Effector CD8-positive, alpha-beta T cell (primary cell): Measurements from ENCODE around the gene COIL.

ENCODE experiments used
- DNase-seq: peaks from one replicate; lab custom pipeline; 2025; lab: John Stamatoyannopoulos, UW

COIL gene

GRCh38 chr17:56909742-56910508 lies 50.9 kb downstream of the COIL start:
- DNase-seq: no peak

GRCh38 chr17:56908001-56908542 lies 52.8 kb downstream of the COIL start:
- no peak for DNase-seq

GRCh38 chr17:56903560-56903959 lies 57.3 kb downstream of the COIL start:
- DNase-seq: no peak

GRCh38 chr17:56902348-56902747 lies 58.5 kb downstream of the COIL start:
- DNase-seq: no peak

- DNase-seq: no peak
Measured at GRCh38 chr17:56899403-56899802, 61.4 kb downstream of the COIL start.

GRCh38 chr17:56898874-56899273 lies 62.0 kb downstream of the COIL start:
- no peak for DNase-seq

- no peak for DNase-seq
Measured at GRCh38 chr17:56897646-56898424, 63.0 kb downstream of the COIL start.

GRCh38 chr17:56896968-56897359 lies 63.9 kb downstream of the COIL start:
- no peak for DNase-seq

GRCh38 chr17:56896217-56896967 lies 64.5 kb downstream of the COIL start:
- no peak for DNase-seq

GRCh38 chr17:56894859-56895455 lies 65.9 kb downstream of the COIL start:
- no peak for DNase-seq

GRCh38 chr17:56893503-56893902 lies 67.3 kb downstream of the COIL start:
- DNase-seq: no peak

- DNase-seq: no peak
Measured at GRCh38 chr17:56892333-56892732, 68.5 kb downstream of the COIL start.

GRCh38 chr17:56891751-56892150 lies 69.1 kb downstream of the COIL start:
- peak; percentile 43 for DNase-seq

GRCh38 chr17:56890906-56891674 lies 69.8 kb downstream of the COIL start:
- no peak for DNase-seq

- no peak for DNase-seq
Measured at GRCh38 chr17:56890390-56890789, 70.5 kb downstream of the COIL start.
